Measurements from ENCODE around the gene BMPR1B.

BMPR1B gene

GRCh38 chr4:94978904-94979303, 221.1 kb downstream of the BMPR1B start:
- Histone ChIP-seq H3K27ac (ENCODE audit: low read depth, low read length) (no peak overlapping the region), H3K4me2 (ENCODE audit: low read length) (no peak overlapping the region), H3K4me1 (ENCODE audit: control insufficient read depth, low read length) (no peaks in the 10 kb centered on the region), H3K36me3 (ENCODE audit: control insufficient read depth, low read length) (no peaks in the 10 kb centered on the region), H3K79me2 (ENCODE audit: control insufficient read depth, low read length) (no peaks in the 10 kb centered on the region), H3K9me2 (replicated peaks; ENCODE audit: control insufficient read depth, low read length) (no peaks in the 10 kb centered on the region), H4K20me1 (ENCODE audit: control insufficient read depth, insufficient read depth, low read depth, low read length) (no peaks in the 10 kb centered on the region), H3K27me3 (ENCODE audit: control insufficient read depth, low read length) (no peaks in the 10 kb centered on the region), H3F3A (ENCODE audit: control insufficient read depth, insufficient read depth) (no peaks in the 10 kb centered on the region), H3K4me3 (ENCODE audit: low read length) (no peak overlapping the region), H3K9me3 (ENCODE audit: control insufficient read depth, insufficient read depth, low read length) (no peaks in the 10 kb centered on the region)
- TF ChIP-seq CTCF (IDR thresholded peaks at IDR 0.05; ENCODE audit: low read depth, low read length, poor library complexity, severe bottlenecking) = no peak
- TF ChIP-seq EZH2phosphoT487 (IDR thresholded peaks at IDR 0.05; ENCODE audit: borderline replicate concordance, low read length) = no peak

DNA sequence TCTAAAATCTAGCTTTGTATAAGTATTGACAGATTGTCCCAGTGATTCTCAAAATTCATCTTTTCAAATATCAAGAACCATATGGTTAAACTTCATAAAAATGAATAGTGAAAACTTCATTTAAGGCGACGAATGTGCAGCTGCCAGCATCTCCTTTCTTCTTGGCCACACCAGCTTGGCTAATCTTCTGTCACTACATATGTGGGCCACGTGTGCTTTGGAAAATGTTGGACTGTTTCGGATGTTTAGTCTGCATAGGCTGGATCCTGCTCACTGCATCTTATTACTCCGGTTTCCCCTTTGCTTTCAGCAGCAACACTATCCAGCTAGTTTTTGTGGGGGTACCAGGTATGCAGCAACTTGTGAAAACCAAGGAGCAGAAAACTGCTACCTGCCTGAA, 221.9 kb downstream of the BMPR1B start:
- H3K4me3 ChIP-seq (ENCODE audit: low read length) = no peak overlapping the region
- H3F3A ChIP-seq (ENCODE audit: control insufficient read depth, insufficient read depth) = no peaks in the 10 kb centered on the region
- TF ChIP-seq CTCF (IDR thresholded peaks at IDR 0.05; ENCODE audit: low read depth, low read length, poor library complexity, severe bottlenecking) = no peak
- TF ChIP-seq EZH2phosphoT487 (IDR thresholded peaks at IDR 0.05; ENCODE audit: borderline replicate concordance, low read length) = no peak
- H3K36me3 ChIP-seq (ENCODE audit: control insufficient read depth, low read length) = no peaks in the 10 kb centered on the region
- H3K9me3 ChIP-seq (ENCODE audit: control insufficient read depth, insufficient read depth, low read length) = no peaks in the 10 kb centered on the region
- H3K9me2 ChIP-seq (replicated peaks; ENCODE audit: control insufficient read depth, low read length) = no peaks in the 10 kb centered on the region
- H3K79me2 ChIP-seq (ENCODE audit: control insufficient read depth, low read length) = no peaks in the 10 kb centered on the region
- no peaks in the 10 kb centered on the region for H3K4me1 ChIP-seq (ENCODE audit: control insufficient read depth, low read length)
- H4K20me1 ChIP-seq (ENCODE audit: control insufficient read depth, insufficient read depth, low read depth, low read length) = no peaks in the 10 kb centered on the region
- no peak overlapping the region for H3K4me2 ChIP-seq (ENCODE audit: low read length)
- no peak overlapping the region for H3K27ac ChIP-seq (ENCODE audit: low read depth, low read length)
- no peaks in the 10 kb centered on the region for H3K27me3 ChIP-seq (ENCODE audit: control insufficient read depth, low read length)

- no peaks in the 10 kb centered on the region for H3K9me2 ChIP-seq (replicated peaks; ENCODE audit: control insufficient read depth, low read length)
- no peaks in the 10 kb centered on the region for H3F3A ChIP-seq (ENCODE audit: control insufficient read depth, insufficient read depth)
- H3K4me3 ChIP-seq (ENCODE audit: low read length) = no peak overlapping the region
- H3K4me2 ChIP-seq (ENCODE audit: low read length) = no peak overlapping the region
- H3K9me3 ChIP-seq (ENCODE audit: control insufficient read depth, insufficient read depth, low read length) = no peaks in the 10 kb centered on the region
- no peaks in the 10 kb centered on the region for H3K79me2 ChIP-seq (ENCODE audit: control insufficient read depth, low read length)
- H3K27ac ChIP-seq (ENCODE audit: low read depth, low read length) = no peak overlapping the region
- no peaks in the 10 kb centered on the region for H3K36me3 ChIP-seq (ENCODE audit: control insufficient read depth, low read length)
- H3K4me1 ChIP-seq (ENCODE audit: control insufficient read depth, low read length) = no peaks in the 10 kb centered on the region
- TF ChIP-seq EZH2phosphoT487 (IDR thresholded peaks at IDR 0.05; ENCODE audit: borderline replicate concordance, low read length) (no peak), CTCF (IDR thresholded peaks at IDR 0.05; ENCODE audit: low read depth, low read length, poor library complexity, severe bottlenecking) (no peak)
- peaks cover 7% of the 10 kb centered on the region; the same call in 1 of the 2 replicates for H3K27me3 ChIP-seq (ENCODE audit: control insufficient read depth, low read length)
- H4K20me1 ChIP-seq (ENCODE audit: control insufficient read depth, insufficient read depth, low read depth, low read length) = no peaks in the 10 kb centered on the region
Measured at GRCh38 chr4:94995684-94996394, 238.1 kb downstream of the BMPR1B start.

All from DOHH2 (cell line).